Prostate gland (tissue), 2 donors: Measurements from ENCODE around the gene TCAP.

ENCODE experiments used
- POLR2A ChIP-seq: fragments of 450-650 bp; IDR thresholded peaks from one replicate; pipeline ENCODE4 v1.6.1; 2016; ENCODE audit warnings: antibody characterized with exemption, mild to moderate bottlenecking
- POLR2AphosphoS5 ChIP-seq: sonication (generic); formaldehyde crosslinking; IDR thresholded peaks from one replicate; pipeline ENCODE4 v1.6.1; 2017; ENCODE audit warnings: antibody characterized with exemption
- TF ChIP-seq, protein P1 (sequence below), 4 experiments: fragments of 200-600 bp in 2 of 4; fragments of 450-650 bp in 2 of 4; sonication (generic) in 2 of 4; IDR thresholded peaks; 1 replicate in 3 of 4; 2 replicates in 1 of 4; pipeline ENCODE4 v1.5.1; 2016 to 2019; ENCODE audit warnings: antibody characterized with exemption in 4 of 4, mild to moderate bottlenecking in 2 of 4, moderate library complexity in 2 of 4

DNA sequence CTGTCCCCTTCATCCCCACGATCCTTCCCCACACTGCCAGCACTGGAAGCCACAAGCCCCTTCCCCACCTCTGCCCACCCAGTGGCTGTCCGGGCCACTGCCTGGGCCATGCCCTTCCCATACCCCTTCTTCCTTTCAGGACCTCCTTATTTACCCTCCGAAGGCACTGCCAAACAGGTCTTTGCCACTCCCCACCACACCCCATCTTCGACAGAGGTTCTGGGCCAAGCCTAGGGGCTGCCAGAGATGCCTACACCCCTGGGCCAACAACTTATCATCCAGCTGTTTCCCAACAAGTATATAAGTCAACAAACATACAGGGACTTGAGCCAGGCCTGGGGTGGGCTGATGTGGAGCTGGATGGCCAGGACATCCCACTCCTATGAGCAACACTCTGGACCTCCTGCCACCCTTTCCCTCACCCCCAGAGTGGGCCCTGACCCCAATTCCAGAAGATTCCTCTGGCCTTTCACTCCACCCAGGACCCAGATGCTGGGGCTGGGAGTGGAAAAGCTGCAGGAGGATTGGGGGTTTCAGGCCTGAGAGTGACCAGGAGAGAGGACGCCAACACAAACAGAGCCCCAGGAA, 39.9 kb upstream of the TCAP start:
- TF ChIP-seq, protein P1, sequence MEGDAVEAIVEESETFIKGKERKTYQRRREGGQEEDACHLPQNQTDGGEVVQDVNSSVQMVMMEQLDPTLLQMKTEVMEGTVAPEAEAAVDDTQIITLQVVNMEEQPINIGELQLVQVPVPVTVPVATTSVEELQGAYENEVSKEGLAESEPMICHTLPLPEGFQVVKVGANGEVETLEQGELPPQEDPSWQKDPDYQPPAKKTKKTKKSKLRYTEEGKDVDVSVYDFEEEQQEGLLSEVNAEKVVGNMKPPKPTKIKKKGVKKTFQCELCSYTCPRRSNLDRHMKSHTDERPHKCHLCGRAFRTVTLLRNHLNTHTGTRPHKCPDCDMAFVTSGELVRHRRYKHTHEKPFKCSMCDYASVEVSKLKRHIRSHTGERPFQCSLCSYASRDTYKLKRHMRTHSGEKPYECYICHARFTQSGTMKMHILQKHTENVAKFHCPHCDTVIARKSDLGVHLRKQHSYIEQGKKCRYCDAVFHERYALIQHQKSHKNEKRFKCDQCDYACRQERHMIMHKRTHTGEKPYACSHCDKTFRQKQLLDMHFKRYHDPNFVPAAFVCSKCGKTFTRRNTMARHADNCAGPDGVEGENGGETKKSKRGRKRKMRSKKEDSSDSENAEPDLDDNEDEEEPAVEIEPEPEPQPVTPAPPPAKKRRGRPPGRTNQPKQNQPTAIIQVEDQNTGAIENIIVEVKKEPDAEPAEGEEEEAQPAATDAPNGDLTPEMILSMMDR (IDR thresholded peaks at IDR 0.05) = no peak
- TF ChIP-seq POLR2A (no peak), POLR2AphosphoS5 (no peak)
